Calu3 (cell line): ENCODE measurements around the gene PLSCR1. TPM values are rescaled to one million over a fixed set of nuclear protein-coding genes. Genes with fewer than 3 reads are reported as not detected.

Source experiments
- Bru-seq: library from RNA; stranded (reverse); fragments of 400-500 nt; gene quantifications from one replicate; lab custom pipeline; 2021; lab: Mats Ljungman, UMichigan
- BruChase-seq, 2 experiments: library from RNA; stranded (reverse); fragments of 400-500 nt; gene quantifications; one replicate each; lab custom pipeline; 2021; lab: Mats Ljungman, UMichigan
- BruUV-seq: library from RNA; stranded (reverse); fragments of 400-500 nt; replicated peaks from 2 replicates; lab custom pipeline; 2021; lab: Mats Ljungman, UMichigan
- CTCF ChIA-PET: fragments of 300-600 bp; sonication (Branson Sonifier 250); formaldehyde crosslinking; loops from one replicate; lab custom pipeline; 2022; ENCODE audit warnings: antibody characterized with exemption; lab: Charles Lee
- DNase-seq: peaks from one replicate; pipeline ENCODE4 v3.0.0; 2022
- H3K27ac Mint-ChIP-seq: one replicate; pipeline ENCODE4 v1.8.0; 2022; ENCODE audit warnings: mixed read lengths; ENCODE audit not compliant: unreplicated experiment
- H3K27me3 Mint-ChIP-seq: one replicate; pipeline ENCODE4 v1.8.0; 2022; ENCODE audit warnings: mixed read lengths; ENCODE audit not compliant: unreplicated experiment
- H3K36me3 Mint-ChIP-seq: one replicate; pipeline ENCODE4 v1.8.0; 2022; ENCODE audit warnings: mild to moderate bottlenecking, moderate library complexity, mixed read lengths; ENCODE audit not compliant: insufficient read depth, unreplicated experiment
- H3K4me1 Mint-ChIP-seq: one replicate; pipeline ENCODE4 v1.8.0; 2022; ENCODE audit warnings: mild to moderate bottlenecking, low read depth, mixed read lengths; ENCODE audit not compliant: unreplicated experiment
- H3K4me3 Mint-ChIP-seq: one replicate; pipeline ENCODE4 v1.8.0; 2022; ENCODE audit warnings: mild to moderate bottlenecking, low read depth, moderate library complexity, mixed read lengths; ENCODE audit not compliant: unreplicated experiment
- H3K9me3 Mint-ChIP-seq: one replicate; pipeline ENCODE4 v1.8.0; 2022; ENCODE audit warnings: low read depth, mixed read lengths; ENCODE audit not compliant: unreplicated experiment
- intact Hi-C: fragments of 100-400 bp; cut with micrococcal nuclease; formaldehyde crosslinking; loops from one replicate; pipeline ENCODE4 v1.10.0; 2022; ENCODE audit not compliant: unreplicated experiment
- long read RNA-seq: library from polyadenylated mRNA; stranded (forward); transcript quantifications from one replicate; pipeline ENCODE4 v2.0.0, GENCODE V29; 2022
- total RNA-seq: library from RNA; stranded (reverse); gene quantifications from 2 replicates; pipeline ENCODE4 v1.2.3, GENCODE V29; 2022
- TF ChIP-seq, protein P1 (sequence below): fragments of 200-600 bp; IDR thresholded peaks from one replicate; pipeline ENCODE4 v1.8.0; 2022; ENCODE audit warnings: antibody characterized with exemption; ENCODE audit not compliant: unreplicated experiment

The PLSCR1 gene, protein sequence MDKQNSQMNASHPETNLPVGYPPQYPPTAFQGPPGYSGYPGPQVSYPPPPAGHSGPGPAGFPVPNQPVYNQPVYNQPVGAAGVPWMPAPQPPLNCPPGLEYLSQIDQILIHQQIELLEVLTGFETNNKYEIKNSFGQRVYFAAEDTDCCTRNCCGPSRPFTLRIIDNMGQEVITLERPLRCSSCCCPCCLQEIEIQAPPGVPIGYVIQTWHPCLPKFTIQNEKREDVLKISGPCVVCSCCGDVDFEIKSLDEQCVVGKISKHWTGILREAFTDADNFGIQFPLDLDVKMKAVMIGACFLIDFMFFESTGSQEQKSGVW
- total RNA-seq = 887 and 1,018 TPM in 2 replicates
- percentile 100 among the genes with signal in this experiment for Bru-seq, nascent RNA
- percentile 99 among the genes with signal in this experiment for BruChase-seq, experiment 1, labeled RNA remaining after a 6-hour chase
- percentile 99 among the genes with signal in this experiment for BruChase-seq, experiment 2, labeled RNA remaining after a 2-hour chase
- long read RNA-seq, transcript PLSCR1-214 (8 exons, 1,443 nt) = minor isoform, 158 of 1,756 reads
- long read RNA-seq, transcript PLSCR1-215 (7 exons, 581 nt) = minor isoform, 8 of 1,756 reads
- long read RNA-seq, transcript PLSCR1-201 (9 exons, 2,233 nt) = major isoform, 1,304 of 1,756 reads
- long read RNA-seq, transcript PLSCR1-202 (8 exons, 996 nt) = minor isoform, 28 of 1,756 reads
- long read RNA-seq, partial matches to known transcripts = 62 of 1,756 reads
- long read RNA-seq, other reads (novel, unspliced or antisense) = 179 of 1,756 reads

DNA sequence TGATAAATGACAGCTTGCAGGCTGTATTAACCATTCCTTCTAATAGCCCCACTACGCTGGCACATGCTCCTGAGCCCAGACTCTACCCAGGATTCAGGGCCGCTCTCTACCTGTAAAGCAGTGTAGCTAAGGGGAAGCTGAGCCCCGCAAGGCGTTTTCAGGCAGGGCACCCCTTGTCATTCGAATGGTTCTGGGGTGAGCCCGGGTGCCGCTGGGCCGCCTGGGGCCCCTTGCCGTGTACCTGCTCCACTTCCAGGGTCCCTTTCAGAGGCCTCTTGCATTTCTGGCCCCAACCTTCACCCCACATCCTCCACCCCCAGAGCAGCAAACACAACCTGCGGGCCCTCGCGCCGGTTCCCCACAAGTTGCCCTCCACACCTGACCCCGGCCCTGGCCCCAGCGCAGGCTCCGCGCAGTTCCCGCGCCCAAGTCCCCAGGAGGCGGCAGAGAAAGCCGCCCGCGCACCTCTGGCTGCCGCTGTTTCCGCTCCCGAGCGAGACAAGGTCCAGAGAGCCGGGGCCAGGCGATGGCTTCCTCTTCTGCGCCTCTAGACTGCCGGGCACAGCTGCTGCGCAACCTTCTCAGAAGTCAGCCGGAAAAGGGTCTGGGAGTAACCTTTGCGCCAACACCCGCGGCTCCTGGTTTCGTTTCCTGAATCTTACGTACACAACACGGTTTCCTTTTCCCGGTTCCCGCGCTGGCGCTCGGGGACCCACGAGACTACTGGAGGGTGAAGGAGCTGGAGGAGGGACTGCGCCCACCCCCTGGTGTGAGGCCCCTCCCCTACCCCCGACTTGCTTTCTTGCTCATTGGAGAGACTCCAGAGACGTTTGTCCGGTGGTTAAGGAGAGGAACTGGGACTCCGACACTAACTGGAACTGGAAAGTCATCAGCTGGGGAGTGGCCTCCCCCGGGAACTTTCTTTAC, at the start of gene PLSCR1:
PLSCR1 (minus strand) TSS at position 606 of the 927 bp plus-strand sequence. CDS start 8,055 bp downstream, outside the sequence.
- Mint-ChIP-seq H3K27ac (peak within 1 kb of the TSS; percentile 91), H3K4me3 (peak within 1 kb of the TSS; percentile 87), H3K36me3 (peaks cover 74% of the 10 kb centered on the region), H3K9me3 (no peaks in the 10 kb centered on the region), H3K4me1 (peaks cover 51% of the 10 kb centered on the region), H3K27me3 (no peaks in the 10 kb centered on the region)
- CTCF ChIA-PET = interaction anchor here (0.7 to 2.2 kb wide), 12 partner anchors 12 to 217 kb away, joined by 3 to 8 read pairs (median 3); no protein-coding TSS in a partner anchor
- TF ChIP-seq, protein P1, sequence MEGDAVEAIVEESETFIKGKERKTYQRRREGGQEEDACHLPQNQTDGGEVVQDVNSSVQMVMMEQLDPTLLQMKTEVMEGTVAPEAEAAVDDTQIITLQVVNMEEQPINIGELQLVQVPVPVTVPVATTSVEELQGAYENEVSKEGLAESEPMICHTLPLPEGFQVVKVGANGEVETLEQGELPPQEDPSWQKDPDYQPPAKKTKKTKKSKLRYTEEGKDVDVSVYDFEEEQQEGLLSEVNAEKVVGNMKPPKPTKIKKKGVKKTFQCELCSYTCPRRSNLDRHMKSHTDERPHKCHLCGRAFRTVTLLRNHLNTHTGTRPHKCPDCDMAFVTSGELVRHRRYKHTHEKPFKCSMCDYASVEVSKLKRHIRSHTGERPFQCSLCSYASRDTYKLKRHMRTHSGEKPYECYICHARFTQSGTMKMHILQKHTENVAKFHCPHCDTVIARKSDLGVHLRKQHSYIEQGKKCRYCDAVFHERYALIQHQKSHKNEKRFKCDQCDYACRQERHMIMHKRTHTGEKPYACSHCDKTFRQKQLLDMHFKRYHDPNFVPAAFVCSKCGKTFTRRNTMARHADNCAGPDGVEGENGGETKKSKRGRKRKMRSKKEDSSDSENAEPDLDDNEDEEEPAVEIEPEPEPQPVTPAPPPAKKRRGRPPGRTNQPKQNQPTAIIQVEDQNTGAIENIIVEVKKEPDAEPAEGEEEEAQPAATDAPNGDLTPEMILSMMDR = no peak
- BruUV-seq = no TSS peak
- intact Hi-C loops = loop anchor here (1.0 to 2.0 kb wide), 3 partner anchors 33 to 97 kb away; partner anchors contain the start of gene PLSCR2
- DNase-seq = peak; percentile 99

DNA sequence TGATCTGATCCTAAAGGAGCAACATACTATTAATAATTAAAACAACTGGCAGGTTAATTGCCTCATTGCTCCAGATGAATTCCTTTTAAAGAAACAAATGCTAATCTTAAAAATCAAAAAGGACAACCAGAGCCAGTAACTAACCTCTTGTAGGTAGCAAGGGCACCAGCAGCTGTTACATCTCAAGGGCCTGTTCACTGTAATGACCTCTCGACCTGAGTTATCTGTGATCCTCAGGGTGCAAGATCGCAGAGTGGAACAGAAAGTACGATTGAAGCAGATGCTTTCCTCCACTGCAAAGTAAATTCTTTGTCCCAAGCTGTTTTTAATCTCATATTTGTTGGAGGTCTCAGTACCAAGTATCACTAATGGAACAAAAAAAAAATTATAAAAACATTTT, 49.4 kb upstream of the PLSCR1 start:
- Mint-ChIP-seq H3K27me3 (no peaks in the 10 kb centered on the region), H3K4me1 (no peaks in the 10 kb centered on the region), H3K36me3 (no peaks in the 10 kb centered on the region), H3K9me3 (no peaks in the 10 kb centered on the region), H3K27ac (no peak overlapping the region), H3K4me3 (no peak overlapping the region)
- no peak for DNase-seq
- no TSS peak for BruUV-seq
- TF ChIP-seq, protein P1 = no peak
- CTCF ChIA-PET = interaction anchor here (1.2 to 1.3 kb wide), 2 partner anchors 13 to 422 kb away, joined by 4 read pairs; no protein-coding TSS in a partner anchor
- intact Hi-C loops = loop anchor here (5.0 kb wide), 1 partner anchor 599 kb away; no protein-coding TSS in a partner anchor

DNA sequence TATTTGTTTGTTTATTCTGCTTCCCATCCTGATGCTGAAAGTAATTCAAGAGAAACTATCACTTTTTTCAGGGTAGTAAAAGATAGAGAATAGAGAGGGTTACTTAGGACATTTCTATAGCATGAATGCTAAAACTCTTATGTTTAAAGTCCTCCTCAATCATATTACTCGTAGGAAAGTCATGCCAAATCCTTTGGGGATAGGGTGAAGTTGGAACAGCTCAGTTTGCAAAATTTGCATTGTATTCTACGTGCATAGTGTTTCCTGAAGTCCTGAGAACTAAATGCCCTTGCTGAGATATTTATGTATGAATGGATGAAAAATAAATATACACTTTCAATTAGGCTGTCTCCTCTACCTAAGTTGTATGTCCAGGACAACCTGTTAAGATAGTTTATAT, 46.1 kb upstream of the PLSCR1 start:
- TF ChIP-seq, protein P1 = no peak
- Mint-ChIP-seq H3K36me3 (no peaks in the 10 kb centered on the region), H3K4me3 (no peak overlapping the region), H3K4me1 (no peaks in the 10 kb centered on the region), H3K9me3 (no peaks in the 10 kb centered on the region), H3K27me3 (no peaks in the 10 kb centered on the region), H3K27ac (no peak overlapping the region)
- no peak for DNase-seq
- BruUV-seq = no TSS peak
- intact Hi-C loops = loop anchor here (1.0 to 5.0 kb wide), 2 partner anchors 51 to 602 kb away; no protein-coding TSS in a partner anchor
- CTCF ChIA-PET = interaction anchor here (1.0 to 1.9 kb wide), 4 partner anchors 14 to 84 kb away, joined by 3 to 7 read pairs (median 4); partner anchors contain the start of gene PLSCR5
